ENCODE measurements around the gene IFT22.

DNA sequence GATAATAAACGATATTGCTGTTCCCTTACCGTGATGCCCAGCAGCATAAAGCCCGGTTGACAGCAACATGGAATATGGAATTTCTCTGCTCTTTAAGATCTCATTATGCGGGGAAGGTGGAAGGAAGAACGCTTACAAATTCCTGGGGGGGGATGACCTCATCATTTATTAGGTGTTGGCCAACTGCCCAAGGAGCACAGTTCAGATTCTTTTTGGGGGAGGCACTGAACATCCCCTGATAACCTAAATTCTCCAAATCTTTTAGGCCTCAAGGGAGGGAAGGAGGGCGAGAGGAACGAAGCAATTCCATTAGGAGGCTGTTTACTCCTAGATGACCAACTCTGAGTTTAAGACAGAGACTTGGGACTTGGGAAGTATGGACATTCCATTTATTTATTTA, 35.8 kb upstream of the IFT22 start:
- TF ChIP-seq, protein P1, sequence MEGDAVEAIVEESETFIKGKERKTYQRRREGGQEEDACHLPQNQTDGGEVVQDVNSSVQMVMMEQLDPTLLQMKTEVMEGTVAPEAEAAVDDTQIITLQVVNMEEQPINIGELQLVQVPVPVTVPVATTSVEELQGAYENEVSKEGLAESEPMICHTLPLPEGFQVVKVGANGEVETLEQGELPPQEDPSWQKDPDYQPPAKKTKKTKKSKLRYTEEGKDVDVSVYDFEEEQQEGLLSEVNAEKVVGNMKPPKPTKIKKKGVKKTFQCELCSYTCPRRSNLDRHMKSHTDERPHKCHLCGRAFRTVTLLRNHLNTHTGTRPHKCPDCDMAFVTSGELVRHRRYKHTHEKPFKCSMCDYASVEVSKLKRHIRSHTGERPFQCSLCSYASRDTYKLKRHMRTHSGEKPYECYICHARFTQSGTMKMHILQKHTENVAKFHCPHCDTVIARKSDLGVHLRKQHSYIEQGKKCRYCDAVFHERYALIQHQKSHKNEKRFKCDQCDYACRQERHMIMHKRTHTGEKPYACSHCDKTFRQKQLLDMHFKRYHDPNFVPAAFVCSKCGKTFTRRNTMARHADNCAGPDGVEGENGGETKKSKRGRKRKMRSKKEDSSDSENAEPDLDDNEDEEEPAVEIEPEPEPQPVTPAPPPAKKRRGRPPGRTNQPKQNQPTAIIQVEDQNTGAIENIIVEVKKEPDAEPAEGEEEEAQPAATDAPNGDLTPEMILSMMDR (IDR thresholded peaks at IDR 0.05), result no peak
- no peak for TF ChIP-seq POLR2AphosphoS5 (IDR thresholded peaks at IDR 0.05; ENCODE audit: insufficient read depth in 1 of 2, low read depth in 1 of 2)
- TF ChIP-seq POLR2A (IDR thresholded peaks at IDR 0.05), result no peak
